ENCODE data around the gene TRAPPC2L.

The TRAPPC2L gene

GRCh38 chr16:88882358-88883030 is 25.6 kb downstream of the TRAPPC2L start:
- TF ChIP-seq CTCF (conservative IDR thresholded peaks at IDR 0.05; ENCODE audit: low read depth, low read length) = no peak
- no peak overlapping the region for H3K4me3 ChIP-seq (ENCODE audit: low read length)
- no peak for DNase-seq (ENCODE audit: low read depth)

- no peak for DNase-seq (ENCODE audit: low read depth)
- no peak overlapping the region for H3K4me3 ChIP-seq (ENCODE audit: low read length)
- no peak for TF ChIP-seq CTCF (conservative IDR thresholded peaks at IDR 0.05; ENCODE audit: low read depth, low read length)
Observed at GRCh38 chr16:88883117-88883895, 26.4 kb downstream of the TRAPPC2L start.

- TF ChIP-seq CTCF (conservative IDR thresholded peaks at IDR 0.05; ENCODE audit: low read depth, low read length) = no peak
- H3K4me3 ChIP-seq (ENCODE audit: low read length) = no peak overlapping the region
Observed at GRCh38 chr16:88883946-88884345, 27.0 kb downstream of the TRAPPC2L start.

GRCh38 chr16:88884569-88885271 is 27.8 kb downstream of the TRAPPC2L start:
- no peak for DNase-seq (ENCODE audit: low read depth)
- TF ChIP-seq CTCF (conservative IDR thresholded peaks at IDR 0.05; ENCODE audit: low read depth, low read length) = no peak
- no peak overlapping the region for H3K4me3 ChIP-seq (ENCODE audit: low read length)

More at GRCh38 chr16:88883946-88884345, 27.0 kb downstream of the TRAPPC2L start:
- no peak for DNase-seq (ENCODE audit: low read depth)

GRCh38 chr16:88885693-88886280 is 28.9 kb downstream of the TRAPPC2L start:
- TF ChIP-seq CTCF (conservative IDR thresholded peaks at IDR 0.05; ENCODE audit: low read depth, low read length) = no peak
- no peak for DNase-seq (ENCODE audit: low read depth)
- no peak overlapping the region for H3K4me3 ChIP-seq (ENCODE audit: low read length)

GRCh38 chr16:88886420-88886844 is 29.5 kb downstream of the TRAPPC2L start:
- no peak for DNase-seq (ENCODE audit: low read depth)
- H3K4me3 ChIP-seq (ENCODE audit: low read length) = no peak overlapping the region

More at GRCh38 chr16:88886420-88886844, 29.5 kb downstream of the TRAPPC2L start:
- no peak for TF ChIP-seq CTCF (conservative IDR thresholded peaks at IDR 0.05; ENCODE audit: low read depth, low read length)

Data from retinal pigment epithelial cell (primary cell).